GM23338 (cell line): ENCODE results near the gene RAET1G. TPM values are rescaled to one million over a fixed set of nuclear protein-coding genes. Genes with fewer than 3 reads are reported as not detected.

Source experiments
- ATAC-seq: fragments of 200-7000 bp; cut with Tn5 transposase; 3 replicates; pipeline ENCODE4 v1.9.1; 2020
- DNase-seq: peaks from one replicate; pipeline ENCODE4 v3.0.0-alpha.2; 2015; ENCODE audit warnings: low spot score
- H2AFZ ChIP-seq: fragments of 200-600 bp; sonication (generic); 2 replicates; pipeline ENCODE4 v1.8.0; 2016; ENCODE audit warnings: antibody characterized with exemption, mild to moderate bottlenecking, moderate library complexity
- H3F3A ChIP-seq: fragments of 200-600 bp; sonication (generic); replicated peaks from 2 replicates; pipeline ENCODE4 v1.8.0; 2017; ENCODE audit warnings: antibody characterized with exemption, mixed run types, low read depth
- H3K27ac ChIP-seq: fragments of 200-600 bp; sonication (generic); 2 replicates; pipeline ENCODE4 v1.6.1; 2016; ENCODE audit warnings: low read depth
- H3K27me3 ChIP-seq: fragments of 200-600 bp; sonication (generic); 2 replicates; pipeline ENCODE4 v1.8.0; 2016; ENCODE audit warnings: mild to moderate bottlenecking, mixed run types, moderate library complexity; ENCODE audit not compliant: insufficient read depth
- H3K36me3 ChIP-seq: fragments of 200-600 bp; sonication (generic); 2 replicates; pipeline ENCODE4 v1.8.0; 2016; ENCODE audit warnings: mild to moderate bottlenecking; ENCODE audit not compliant: insufficient read depth
- H3K4me1 ChIP-seq: fragments of 200-600 bp; sonication (generic); 2 replicates; pipeline ENCODE4 v1.8.0; 2016; ENCODE audit warnings: mild to moderate bottlenecking, moderate library complexity; ENCODE audit not compliant: insufficient read depth
- H3K4me2 ChIP-seq: fragments of 200-600 bp; sonication (generic); 2 replicates; pipeline ENCODE4 v1.7.1; 2017; ENCODE audit warnings: mixed run types
- H3K4me3 ChIP-seq: fragments of 200-600 bp; sonication (generic); 2 replicates; pipeline ENCODE4 v1.6.1; 2016; ENCODE audit warnings: mixed run types
- H3K79me2 ChIP-seq: fragments of 200-600 bp; sonication (generic); replicated peaks from 2 replicates; pipeline ENCODE4 v1.8.0; 2017; ENCODE audit warnings: mild to moderate bottlenecking; ENCODE audit not compliant: insufficient read depth
- H3K9me2 ChIP-seq: fragments of 200-600 bp; sonication (generic); 2 replicates; pipeline ENCODE4 v1.8.0; 2017; ENCODE audit not compliant: insufficient read depth
- H4K20me1 ChIP-seq: fragments of 200-600 bp; sonication (generic); replicated peaks from 2 replicates; pipeline ENCODE4 v1.8.0; 2017; ENCODE audit warnings: mild to moderate bottlenecking; ENCODE audit not compliant: insufficient read depth
- H3K27ac Mint-ChIP-seq: 2 replicates; pipeline ENCODE4 v1.8.0; 2020; ENCODE audit warnings: inconsistent platforms, mild to moderate bottlenecking, moderate library complexity, mixed read lengths
- H3K27me3 Mint-ChIP-seq: 3 replicates; pipeline ENCODE4 v1.8.0; 2022; ENCODE audit warnings: low read depth, mild to moderate bottlenecking, moderate library complexity, mixed read lengths, inconsistent platforms; ENCODE audit not compliant: insufficient read depth, poor library complexity
- H3K36me3 Mint-ChIP-seq: 3 replicates; pipeline ENCODE4 v1.8.0; 2021; ENCODE audit warnings: low read depth, mild to moderate bottlenecking, inconsistent platforms, moderate library complexity, mixed read lengths
- H3K4me1 Mint-ChIP-seq: 3 replicates; pipeline ENCODE4 v1.8.0; 2020; ENCODE audit warnings: mild to moderate bottlenecking, inconsistent platforms, mixed read lengths
- H3K4me3 Mint-ChIP-seq: 3 replicates; pipeline ENCODE4 v1.8.0; 2021; ENCODE audit warnings: moderate library complexity, mild to moderate bottlenecking, inconsistent platforms, mixed read lengths
- H3K9me3 Mint-ChIP-seq: 3 replicates; pipeline ENCODE4 v1.8.0; 2020; ENCODE audit warnings: moderate library complexity, mild to moderate bottlenecking, inconsistent platforms, mixed read lengths
- CTCF ChIP-seq, 2 experiments: fragments of 200-600 bp in 1 of 2; sonication (generic) in 1 of 2; conservative IDR thresholded peaks; 2 replicates each; pipeline versions ENCODE4 v1.5.1 to v1.6.1; 2016 to 2017; ENCODE audit warnings: antibody characterized with exemption in 2 of 2, low read depth in 2 of 2, mild to moderate bottlenecking in 2 of 2, moderate library complexity in 1 of 2
- ETS1 ChIP-seq: IDR thresholded peaks from 2 replicates; pipeline ENCODE4 v1.6.1; 2016; ENCODE audit warnings: antibody characterized with exemption
- EZH2 ChIP-seq: fragments of 200-600 bp; sonication (generic); IDR thresholded peaks from one replicate; pipeline ENCODE4 v1.8.0; 2017; ENCODE audit warnings: antibody characterized with exemption, mild to moderate bottlenecking, low read depth; ENCODE audit not compliant: unreplicated experiment
- EZH2phosphoT487 ChIP-seq: fragments of 200-600 bp; sonication (generic); IDR thresholded peaks from one replicate; pipeline ENCODE4 v1.8.1; 2018; ENCODE audit warnings: antibody characterized with exemption; ENCODE audit not compliant: unreplicated experiment
- JUNB ChIP-seq: IDR thresholded peaks from one replicate; pipeline ENCODE4 v1.6.1; 2016; ENCODE audit warnings: antibody characterized with exemption; ENCODE audit not compliant: unreplicated experiment
- POLR2AphosphoS5 ChIP-seq: IDR thresholded peaks from 2 replicates; pipeline ENCODE4 v1.6.1; 2016; ENCODE audit warnings: antibody characterized with exemption, low read depth
- STAT1 ChIP-seq: IDR thresholded peaks from one replicate; pipeline ENCODE4 v1.6.1; 2016; ENCODE audit warnings: antibody characterized with exemption; ENCODE audit not compliant: unreplicated experiment
- ZNF114 ChIP-seq: fragments of 250-450 bp; sonication (Bioruptor Pico); IDR thresholded peaks from 2 replicates; pipeline ENCODE4 v1.5.0; 2020; ENCODE audit warnings: mild to moderate bottlenecking, moderate library complexity
- ZNF331 ChIP-seq: fragments of 250-450 bp; sonication (Bioruptor Pico); IDR thresholded peaks from 2 replicates; pipeline ENCODE4 v1.5.0; 2020; ENCODE audit warnings: low read depth, mild to moderate bottlenecking, moderate library complexity
- polyA plus RNA-seq: library from polyadenylated mRNA; unstranded; fragments of >200 nt; fragmentation: Nextera tagmentation; extraction: Ambion mirVana; gene quantifications from 2 replicates; pipeline ENCODE4 v1.2.1, GENCODE V29; 2016
- total RNA-seq: library from RNA; depleted of rRNA; stranded (reverse); fragments of >200 nt; shearing (Covaris generic); gene quantifications from 2 replicates; pipeline ENCODE4 v1.2.3, GENCODE V29; 2014

Gene RAET1G
- total and polyA plus RNA-seq, 2 experiments from 2014 or later = not detected

GRCh38 chr6:149904661-149905370 is 18.1 kb downstream of the RAET1G start (continued):
- TF ChIP-seq EZH2 (no peak), ZNF331 (CRISPR knock-in tag) (no peak), JUNB (no peak), ETS1 (no peak)

- DNase-seq (no peak), ATAC-seq (peak; percentile 59)
- no peak overlapping the region for H3K4me2 ChIP-seq
- H3K27me3 ChIP-seq = no peaks in the 10 kb centered on the region
- TF ChIP-seq CTCF (conservative IDR thresholded peaks at IDR 0.05; ENCODE audit: low read depth in 2 of 2) (0 out of 4 replicates have a peak, but pooled peaks of 1 of the 2 experiments have one; percentile 0), STAT1 (no peak)
- no peaks in the 10 kb centered on the region for H3K9me2 ChIP-seq
- no peak overlapping the region for H3K27ac ChIP-seq
- no peaks in the 10 kb centered on the region for H4K20me1 ChIP-seq
- Mint-ChIP-seq H3K36me3 (peaks cover 8% of the 10 kb centered on the region), H3K4me3 (no peak overlapping the region), H3K9me3 (peaks cover 21% of the 10 kb centered on the region), H3K27ac (no peak overlapping the region), H3K4me1 (no peaks in the 10 kb centered on the region; the same call in 2 of the 3 replicates), H3K27me3 (peaks cover 12% of the 10 kb centered on the region)
- H3K79me2 ChIP-seq = no peaks in the 10 kb centered on the region
- no peaks in the 10 kb centered on the region for H3F3A ChIP-seq
- no peaks in the 10 kb centered on the region for H3K4me1 ChIP-seq
- H2AFZ ChIP-seq = 0 out of 2 replicates have a peak overlapping the region, but pooled peaks have one; percentile 38
- H3K4me3 ChIP-seq = no peak overlapping the region
- H3K36me3 ChIP-seq = no peaks in the 10 kb centered on the region; the same call in 1 of the 2 replicates
Observed at GRCh38 chr6:149903938-149904611, 18.8 kb downstream of the RAET1G start.

- DNase-seq = no peak
- H3K36me3 Mint-ChIP-seq = no peaks in the 10 kb centered on the region
- TF ChIP-seq ETS1 = no peak
- TF ChIP-seq CTCF (conservative IDR thresholded peaks at IDR 0.05; ENCODE audit: low read depth in 2 of 2) = no peak
- no peak for TF ChIP-seq EZH2phosphoT487
- TF ChIP-seq ZNF331 (CRISPR knock-in tag) = no peak
- TF ChIP-seq EZH2 = no peak
- TF ChIP-seq ZNF114 (CRISPR knock-in tag) = no peak
- no peak for TF ChIP-seq JUNB
- no peak for TF ChIP-seq POLR2AphosphoS5
Observed at GRCh38 chr6:149901444-149902140, 21.3 kb downstream of the RAET1G start.

More at GRCh38 chr6:149901444-149902140, 21.3 kb downstream of the RAET1G start:
- H3K79me2 ChIP-seq = no peaks in the 10 kb centered on the region
- Mint-ChIP-seq H3K9me3 (no peaks in the 10 kb centered on the region; the same call in 2 of the 3 replicates), H3K4me3 (no peak overlapping the region), H3K4me1 (no peaks in the 10 kb centered on the region; the same call in 2 of the 3 replicates), H3K27ac (no peak overlapping the region), H3K27me3 (peaks cover 18% of the 10 kb centered on the region)
- no peaks in the 10 kb centered on the region for H3K4me1 ChIP-seq
- no peaks in the 10 kb centered on the region for H3F3A ChIP-seq
- no peaks in the 10 kb centered on the region for H4K20me1 ChIP-seq
- ATAC-seq = no peak
- no peaks in the 10 kb centered on the region for H3K36me3 ChIP-seq
- H2AFZ ChIP-seq = no peak overlapping the region; the same call in 1 of the 2 replicates
- no peak overlapping the region for H3K27ac ChIP-seq
- H3K4me3 ChIP-seq = no peak overlapping the region
- no peaks in the 10 kb centered on the region for H3K9me2 ChIP-seq
- no peaks in the 10 kb centered on the region for H3K27me3 ChIP-seq
- H3K4me2 ChIP-seq = no peak overlapping the region
